NCI-H2081 treated with DMSO at 0.1 percent for 48 hours (cell line): Measurements from ENCODE around the gene HLA-DOA.

Experiments
- DNase-seq: peaks from one replicate; lab custom pipeline; 2025; lab: John Stamatoyannopoulos, UW

Gene HLA-DOA

GRCh38 chr6:33008944-33009861 lies at the start of gene HLA-DOA:
HLA-DOA (minus strand) TSS chr6:33009591.
- no peak for DNase-seq

GRCh38 chr6:33057222-33058150 lies 48.1 kb upstream of the HLA-DOA start:
- DNase-seq, result no peak

DNA sequence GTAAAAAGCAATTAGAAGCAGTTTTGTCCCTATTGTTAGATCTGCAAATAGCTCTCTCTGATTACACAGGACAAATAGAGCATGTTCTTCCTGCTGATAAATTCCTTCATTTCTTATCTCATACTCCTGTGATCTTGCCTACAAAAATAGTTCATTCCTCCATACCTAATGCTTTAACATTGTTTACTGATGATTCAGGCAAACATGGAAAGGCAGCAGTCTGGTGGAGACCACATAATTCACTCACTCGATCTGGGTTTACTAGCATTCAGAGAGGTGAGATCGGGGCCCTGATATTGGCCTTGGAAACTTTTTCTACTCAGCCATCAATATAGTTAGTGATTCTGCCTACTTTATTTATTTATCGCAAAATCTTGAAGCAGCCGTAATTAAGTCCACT lies 43.8 kb upstream of the HLA-DOA start:
- no peak for DNase-seq

GRCh38 chr6:33052627-33053026 lies 43.2 kb upstream of the HLA-DOA start:
- no peak for DNase-seq

- no peak for DNase-seq
Measured at GRCh38 chr6:33050014-33050810, 40.8 kb upstream of the HLA-DOA start.

DNA sequence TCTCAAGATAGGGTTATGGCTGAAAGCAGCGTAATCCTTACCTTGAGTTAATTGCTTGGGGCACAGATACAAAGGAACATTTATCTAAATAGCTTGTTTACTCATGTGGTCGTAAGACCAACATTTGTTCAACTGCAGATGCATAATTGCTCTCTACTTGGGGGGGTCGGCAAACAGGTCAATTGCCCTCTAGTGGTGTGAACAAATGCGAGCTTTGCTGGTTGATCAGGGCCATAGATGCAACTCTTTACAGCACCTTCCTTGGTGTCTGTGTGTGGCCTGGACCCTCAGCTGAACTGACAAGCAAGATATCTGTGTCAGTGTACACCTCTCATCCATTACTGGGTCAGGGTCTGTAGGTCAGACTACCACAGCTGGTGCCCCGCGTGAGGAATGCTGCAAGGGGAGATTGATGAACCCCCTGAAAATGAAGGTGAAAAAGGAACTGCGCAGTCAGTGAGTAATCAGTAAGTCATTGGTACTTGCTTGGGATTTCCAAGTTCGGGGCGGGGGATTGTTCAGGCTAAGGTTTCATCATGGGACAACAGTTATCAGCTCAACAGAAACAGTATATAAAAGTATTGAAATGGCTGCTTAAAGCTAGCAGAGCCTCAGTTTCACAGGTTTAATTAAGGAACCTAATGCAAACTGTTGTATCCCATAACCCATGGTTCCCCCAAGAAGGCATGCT lies 40.1 kb upstream of the HLA-DOA start:
- DNase-seq, result no peak

DNA sequence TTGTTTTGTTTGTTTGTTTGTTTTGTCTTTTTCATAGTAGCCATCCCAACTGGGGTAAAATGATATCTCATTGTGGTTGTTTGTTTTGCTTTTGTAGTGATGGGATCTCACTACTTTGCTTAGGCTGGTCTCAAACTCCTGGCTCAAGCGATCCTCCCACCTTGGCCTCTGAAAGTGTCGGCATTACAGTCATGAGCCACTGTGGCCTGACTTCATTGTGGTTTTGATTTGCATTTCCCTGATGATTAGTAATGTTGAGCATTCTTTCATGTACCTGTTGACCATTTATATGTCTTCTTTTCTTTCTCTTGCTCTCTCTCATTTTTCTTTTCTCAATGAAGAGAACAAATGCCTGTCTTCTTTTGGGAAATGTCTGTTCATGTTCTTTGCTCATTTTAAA lies 30.8 kb upstream of the HLA-DOA start:
- no peak for DNase-seq

DNA sequence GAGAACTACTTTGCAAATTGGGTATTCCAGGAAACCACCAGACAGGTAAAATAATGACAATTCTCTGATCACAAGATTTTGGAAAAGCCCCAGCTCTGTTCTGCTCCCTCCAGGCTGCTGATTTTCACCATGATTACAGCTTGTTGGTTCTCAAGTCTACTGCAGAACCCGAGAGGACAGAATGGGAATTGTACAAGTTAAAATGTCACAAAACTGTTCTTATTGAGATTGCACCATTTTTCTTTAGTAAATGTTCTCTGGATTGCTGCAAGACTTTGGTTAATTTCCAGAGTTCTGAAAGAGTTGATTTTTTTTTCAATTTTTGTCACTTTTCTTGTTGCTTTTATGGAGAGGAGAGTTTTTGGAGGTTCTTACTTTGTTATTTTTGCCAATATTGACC lies 27.1 kb upstream of the HLA-DOA start:
- no peak for DNase-seq

- DNase-seq, result no peak
Measured at GRCh38 chr6:33034554-33034953, 25.2 kb upstream of the HLA-DOA start.

DNA sequence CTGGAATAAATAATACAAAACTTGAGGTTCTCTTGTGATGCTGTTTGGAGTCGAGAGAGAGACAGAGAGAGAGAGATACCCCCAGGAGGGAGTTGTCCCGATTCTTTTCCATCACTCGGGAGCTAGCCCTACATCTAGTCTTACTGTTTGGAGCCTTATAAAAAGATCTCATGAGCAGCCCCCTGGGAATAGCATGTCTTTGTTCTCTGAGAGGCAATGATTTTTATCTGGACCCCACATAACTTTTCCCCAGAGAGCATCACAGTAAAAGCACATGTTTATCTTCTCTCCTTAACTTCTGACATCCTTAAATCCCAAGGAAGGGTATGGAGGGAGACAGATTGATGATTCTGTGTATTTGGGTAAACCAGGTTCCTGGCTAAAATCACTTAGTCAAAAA lies 20.9 kb upstream of the HLA-DOA start:
- no peak for DNase-seq

DNA sequence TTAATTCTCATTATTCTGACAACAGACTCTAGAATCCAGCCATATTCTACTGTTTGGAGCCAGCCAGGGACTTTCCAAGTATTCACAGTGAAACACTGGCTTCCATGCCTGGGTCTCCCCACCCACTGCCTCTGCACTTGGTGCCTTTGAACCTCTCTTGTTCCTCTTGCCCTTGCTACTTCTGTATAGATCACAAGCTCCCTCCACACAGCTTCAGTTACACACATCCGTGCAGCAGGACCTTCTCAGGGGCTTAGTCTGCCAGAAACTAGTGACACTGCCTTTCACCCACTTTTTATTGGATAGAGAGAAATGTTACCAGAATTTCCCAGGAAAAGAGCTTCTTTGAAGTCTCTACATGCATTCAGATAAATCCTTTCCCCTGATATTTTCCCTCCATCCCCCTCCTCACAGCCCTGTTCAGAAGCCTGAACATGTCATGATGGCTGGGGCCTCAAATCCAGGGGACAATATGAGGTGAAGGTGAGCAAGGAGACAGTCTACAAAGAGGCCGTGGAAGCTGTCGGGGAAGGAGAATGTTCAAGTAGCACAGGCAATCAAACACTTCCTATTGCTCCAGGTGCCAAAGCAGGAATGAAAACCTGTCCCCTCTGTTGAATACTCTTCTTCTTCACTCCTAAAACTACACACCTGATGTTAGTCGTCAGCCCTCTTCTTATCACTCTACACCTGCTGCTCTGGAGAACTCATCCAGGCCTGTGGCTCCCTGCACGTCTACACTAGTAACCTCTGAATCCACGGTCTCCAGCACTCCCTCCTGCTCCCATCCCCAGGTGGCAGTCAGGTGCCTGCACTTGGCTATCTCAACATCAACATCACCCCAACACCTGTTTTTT lies 20.2 kb upstream of the HLA-DOA start:
- DNase-seq, result no peak

DNA sequence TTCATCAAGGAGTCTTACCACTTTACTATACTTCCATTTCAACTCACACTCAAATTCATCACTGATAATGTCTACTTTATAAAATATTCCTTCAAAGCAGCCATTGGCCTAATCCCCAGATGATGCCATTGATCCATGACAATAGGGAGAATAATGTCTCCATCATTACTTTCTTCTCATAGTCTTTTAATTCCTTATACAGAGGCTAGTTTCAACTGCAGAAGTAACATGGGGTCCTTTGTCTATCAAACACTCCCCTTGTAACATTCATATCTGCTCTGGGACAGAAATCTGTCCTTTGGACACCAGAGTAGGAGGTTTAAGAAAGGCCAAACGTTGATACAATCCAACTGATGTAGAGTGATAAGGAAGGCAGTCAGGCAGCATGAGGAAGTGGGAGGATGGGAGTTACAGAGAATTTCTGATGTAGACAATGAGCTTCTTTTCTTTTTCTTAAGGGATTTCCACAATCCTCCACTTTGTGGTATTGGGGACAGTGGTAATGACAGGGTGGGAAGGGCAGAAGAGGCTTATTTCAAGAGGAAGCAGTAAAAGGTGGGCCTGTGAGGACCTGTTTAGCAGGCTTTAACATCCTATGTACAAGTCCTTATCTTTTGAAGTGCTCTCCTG lies 18.9 kb upstream of the HLA-DOA start:
- no peak for DNase-seq

DNA sequence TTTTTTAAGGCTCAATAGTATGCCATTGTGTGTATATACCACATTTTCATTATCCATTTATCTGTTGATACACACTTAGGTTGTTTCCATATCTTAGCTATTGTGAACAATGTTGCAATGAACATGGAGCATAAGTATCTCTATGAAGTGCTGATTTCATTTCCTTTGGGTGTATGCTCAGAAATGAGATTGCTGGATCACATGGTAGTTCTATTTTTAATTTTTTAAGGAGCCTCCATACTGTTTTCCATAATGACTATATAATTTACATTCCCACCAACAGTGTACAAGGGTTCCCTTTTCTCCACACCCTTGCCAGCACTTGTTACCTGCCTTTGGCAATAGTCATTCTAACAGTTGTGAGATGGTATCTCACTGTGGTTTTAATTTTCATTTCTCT lies 15.1 kb upstream of the HLA-DOA start:
- DNase-seq, result no peak

DNA sequence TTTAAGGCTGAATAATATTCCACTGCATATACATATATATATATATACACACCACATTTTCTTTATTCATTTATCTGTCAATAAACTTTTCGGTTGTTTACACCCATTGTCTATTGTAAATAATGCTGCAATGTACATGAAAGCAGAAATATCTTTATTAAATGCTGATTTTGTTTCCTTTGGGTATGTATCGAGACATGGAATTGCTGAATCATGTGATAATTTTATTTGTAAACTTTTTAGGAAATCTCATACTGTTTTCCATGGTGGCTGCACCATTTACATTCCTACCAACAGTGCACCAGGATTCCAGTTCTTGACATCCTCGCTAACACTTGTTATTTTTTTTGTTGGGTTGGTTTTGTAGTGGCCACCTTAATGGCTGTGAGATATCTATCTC lies 14.1 kb upstream of the HLA-DOA start:
- DNase-seq, result no peak

DNA sequence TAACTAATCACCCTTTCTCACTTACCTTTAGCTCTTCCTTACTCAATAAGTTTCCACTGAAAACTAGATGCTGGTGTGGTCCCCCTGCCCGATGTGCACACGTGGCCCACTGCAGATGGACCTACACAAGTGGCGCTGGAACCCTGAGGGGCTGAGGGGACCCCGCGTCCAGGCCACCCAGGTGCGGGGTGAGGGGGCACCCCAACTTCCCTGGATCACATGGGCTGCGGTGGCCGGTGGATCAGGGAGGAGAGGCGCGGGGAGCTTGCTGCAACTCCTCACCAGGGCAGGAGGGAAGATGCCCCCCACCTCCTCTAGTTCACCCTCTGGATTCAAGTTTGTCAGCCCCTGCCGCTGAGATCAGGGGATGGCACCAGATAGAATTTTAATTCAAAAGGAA lies 12.5 kb upstream of the HLA-DOA start:
- no peak for DNase-seq

DNA sequence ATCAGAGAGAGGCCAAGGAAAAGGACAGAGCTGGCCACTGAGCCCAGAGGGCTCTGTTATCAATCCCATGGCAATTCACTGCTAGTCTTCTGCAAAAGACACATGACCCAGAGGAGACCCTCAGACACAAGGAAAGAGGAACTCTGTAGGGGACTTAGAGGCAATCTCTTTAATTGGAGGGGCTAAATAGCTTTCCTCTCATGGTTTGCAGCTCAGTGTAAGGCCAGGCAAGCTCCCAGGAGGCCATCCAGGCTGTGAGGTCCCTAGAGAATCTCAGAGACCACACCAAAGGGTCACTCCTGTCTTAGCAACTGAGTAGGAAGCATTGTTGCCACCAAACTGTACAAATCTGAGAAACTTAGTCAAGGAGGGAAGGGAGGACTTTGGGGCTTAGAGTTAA lies 10.0 kb upstream of the HLA-DOA start:
- no peak for DNase-seq

DNA sequence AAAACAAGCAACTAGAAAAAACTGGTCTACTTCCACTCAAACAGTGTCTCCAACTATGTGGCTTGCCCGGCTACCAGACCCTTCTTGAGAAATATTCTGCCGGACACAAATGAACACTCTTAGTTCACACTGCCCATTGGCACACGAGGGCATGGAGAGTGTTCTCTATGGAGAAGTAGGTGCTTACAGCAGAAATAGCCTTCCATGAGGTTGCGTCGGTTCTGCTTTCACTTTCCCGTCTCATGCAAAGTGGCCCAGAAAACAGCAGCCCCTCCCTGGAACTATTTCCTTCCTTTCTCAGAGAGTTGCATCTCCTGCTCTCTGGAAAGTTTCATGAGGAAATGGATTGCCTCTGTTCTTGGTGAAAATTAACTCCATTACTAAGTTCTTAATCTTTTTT lies 9.5 kb upstream of the HLA-DOA start:
- no peak for DNase-seq

DNA sequence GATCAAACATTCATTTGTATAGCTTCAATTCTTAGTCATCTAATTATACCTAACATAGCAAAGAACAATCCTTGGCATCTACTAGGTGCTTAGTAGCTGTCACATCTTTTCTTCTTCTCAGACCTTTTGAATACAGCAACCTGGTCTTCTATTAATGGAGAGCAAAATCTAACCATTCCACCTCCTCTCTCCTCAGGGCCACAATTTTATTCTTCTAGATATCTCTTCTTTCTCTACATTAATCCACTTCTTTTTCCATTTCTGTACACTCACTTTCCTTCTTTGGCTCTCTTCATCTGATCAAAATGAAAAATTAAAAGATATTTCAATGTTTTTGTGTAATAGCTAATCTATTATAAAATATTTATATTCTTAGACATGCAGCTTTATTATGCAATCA lies 9.0 kb upstream of the HLA-DOA start:
- no peak for DNase-seq

DNA sequence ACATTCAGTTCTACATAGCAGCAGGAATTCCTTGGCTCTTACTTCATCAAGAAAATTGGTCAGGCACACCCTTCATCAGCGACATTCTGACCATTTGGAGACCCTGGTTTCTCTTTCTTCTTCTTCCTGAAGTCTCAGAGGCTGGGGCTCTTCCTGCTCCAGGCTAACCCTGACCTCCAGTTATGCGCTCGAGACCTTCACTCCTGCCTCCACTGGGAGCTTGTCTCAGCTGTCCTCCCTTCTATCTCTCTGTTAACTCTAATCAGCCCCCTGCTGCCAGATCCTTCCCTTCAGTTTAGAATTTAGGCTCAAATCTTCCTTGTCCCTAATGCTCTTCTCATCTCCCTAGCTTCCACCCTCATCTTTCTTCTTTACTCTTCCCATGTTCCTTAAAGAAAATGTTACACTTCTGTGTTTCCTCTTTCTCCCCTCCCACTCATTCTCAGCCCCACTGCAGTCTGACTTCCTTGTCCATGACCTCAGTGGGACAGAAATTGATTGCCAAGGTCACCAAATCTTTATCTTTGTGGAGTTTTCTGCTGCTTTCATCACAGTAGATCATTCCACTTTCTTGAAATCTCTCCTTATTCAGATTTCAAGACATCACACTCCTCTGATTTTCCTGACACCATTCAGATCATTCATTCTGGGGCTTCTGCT lies 8.4 kb upstream of the HLA-DOA start:
- no peak for DNase-seq

GRCh38 chr6:33017018-33017417 lies 7.6 kb upstream of the HLA-DOA start:
- DNase-seq, result no peak
